Embryonic facial prominence (tissue), 1 donor: ENCODE results near the gene JUP.

Experiments
- DNase-seq: peaks from one replicate; pipeline ENCODE4 v3.0.0-alpha.2; 2016; ENCODE audit errors: extremely low spot score

The JUP gene

GRCh38 chr17:41810659-41811548 lies 24.4 kb upstream of the JUP start:
- no peak for DNase-seq

- no peak for DNase-seq
Measured at GRCh38 chr17:41806685-41807445, 20.4 kb upstream of the JUP start.

GRCh38 chr17:41803049-41804020 lies 16.8 kb upstream of the JUP start:
- no peak for DNase-seq

GRCh38 chr17:41801374-41802271 lies 15.1 kb upstream of the JUP start:
- DNase-seq, result peak; percentile 77

- DNase-seq, result peak; percentile 57
Measured at GRCh38 chr17:41800601-41801373, 14.3 kb upstream of the JUP start.

- no peak for DNase-seq
Measured at GRCh38 chr17:41799366-41799765, 12.9 kb upstream of the JUP start.

- DNase-seq, result no peak
Measured at GRCh38 chr17:41797377-41797776, 10.9 kb upstream of the JUP start.

GRCh38 chr17:41796121-41796895 lies 9.8 kb upstream of the JUP start:
- no peak for DNase-seq

- DNase-seq, result no peak
Measured at GRCh38 chr17:41794540-41794975, 8.0 kb upstream of the JUP start.

GRCh38 chr17:41793784-41794539 lies 7.5 kb upstream of the JUP start:
- no peak for DNase-seq

GRCh38 chr17:41792845-41793783 lies 6.6 kb upstream of the JUP start:
- no peak for DNase-seq

GRCh38 chr17:41787021-41787418 lies 509 bp upstream of the JUP start:
- DNase-seq, result no peak

GRCh38 chr17:41785859-41786226 lies 668 bp downstream of the JUP start:
- no peak for DNase-seq

- DNase-seq, result peak; percentile 53
Measured at GRCh38 chr17:41785091-41785858, 1.2 kb downstream of the JUP start.

- DNase-seq, result no peak
Measured at GRCh38 chr17:41784207-41784744, 2.2 kb downstream of the JUP start.

- no peak for DNase-seq
Measured at GRCh38 chr17:41782142-41782541, 4.4 kb downstream of the JUP start.
